ENCODE data around the gene POLN.

DNA sequence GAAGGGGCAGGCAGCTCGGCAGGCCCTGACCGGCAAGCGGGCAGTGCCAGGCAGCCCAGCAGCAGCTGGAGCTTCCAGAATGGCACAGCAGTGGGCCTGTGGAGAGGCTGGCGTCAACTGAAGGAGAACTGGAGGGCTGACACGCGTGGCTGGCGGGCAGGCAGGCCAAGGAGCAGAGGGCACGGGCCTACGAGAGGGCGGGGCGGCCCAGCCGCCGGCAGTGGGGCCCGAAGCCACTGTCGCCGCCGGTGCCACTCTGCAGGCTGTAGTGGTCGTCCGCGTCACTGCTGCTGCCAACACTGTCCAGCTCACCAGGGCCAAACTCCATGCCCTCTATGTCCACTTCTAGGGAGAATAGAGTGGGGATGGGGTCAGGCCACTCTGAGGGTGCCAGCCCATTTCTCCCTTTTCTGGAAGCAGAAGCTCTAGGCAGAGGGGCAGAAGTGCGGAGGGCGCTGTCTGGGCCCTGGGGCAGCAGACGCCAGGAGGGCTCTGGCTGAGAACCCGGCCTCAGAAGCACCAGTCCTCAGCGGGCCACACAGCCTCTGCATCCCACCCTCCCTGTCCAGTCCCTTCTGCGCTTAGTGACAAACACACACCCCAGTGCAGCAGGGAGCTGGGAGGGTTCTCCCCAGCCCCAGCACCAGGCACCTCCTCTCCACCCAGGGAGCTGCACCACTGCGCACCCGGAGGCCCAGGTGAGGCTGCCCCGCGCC, 8.6 kb upstream of the POLN start:
- TF ChIP-seq, protein P1, sequence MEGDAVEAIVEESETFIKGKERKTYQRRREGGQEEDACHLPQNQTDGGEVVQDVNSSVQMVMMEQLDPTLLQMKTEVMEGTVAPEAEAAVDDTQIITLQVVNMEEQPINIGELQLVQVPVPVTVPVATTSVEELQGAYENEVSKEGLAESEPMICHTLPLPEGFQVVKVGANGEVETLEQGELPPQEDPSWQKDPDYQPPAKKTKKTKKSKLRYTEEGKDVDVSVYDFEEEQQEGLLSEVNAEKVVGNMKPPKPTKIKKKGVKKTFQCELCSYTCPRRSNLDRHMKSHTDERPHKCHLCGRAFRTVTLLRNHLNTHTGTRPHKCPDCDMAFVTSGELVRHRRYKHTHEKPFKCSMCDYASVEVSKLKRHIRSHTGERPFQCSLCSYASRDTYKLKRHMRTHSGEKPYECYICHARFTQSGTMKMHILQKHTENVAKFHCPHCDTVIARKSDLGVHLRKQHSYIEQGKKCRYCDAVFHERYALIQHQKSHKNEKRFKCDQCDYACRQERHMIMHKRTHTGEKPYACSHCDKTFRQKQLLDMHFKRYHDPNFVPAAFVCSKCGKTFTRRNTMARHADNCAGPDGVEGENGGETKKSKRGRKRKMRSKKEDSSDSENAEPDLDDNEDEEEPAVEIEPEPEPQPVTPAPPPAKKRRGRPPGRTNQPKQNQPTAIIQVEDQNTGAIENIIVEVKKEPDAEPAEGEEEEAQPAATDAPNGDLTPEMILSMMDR (IDR thresholded peaks at IDR 0.05): no peak
- no peak for TF ChIP-seq POLR2A (IDR thresholded peaks at IDR 0.05)
